ENCODE measurements around the gene PKP3.

- TF ChIP-seq CTCF (IDR thresholded peaks at IDR 0.05): no peak
- no peak for TF ChIP-seq EP300 (IDR thresholded peaks at IDR 0.05)
- TF ChIP-seq POLR2A (IDR thresholded peaks at IDR 0.05): no peak
Measured at GRCh38 chr11:432501-433100, 38.6 kb downstream of the PKP3 start.

Data from sigmoid colon (tissue), 4 donors.